ENCODE measurements around the gene CHRNB4.

Gene CHRNB4

GRCh38 chr15:78634210-78635145 is 6.5 kb downstream of the CHRNB4 start:
- in situ Hi-C loops (cut with MboI; ENCODE audit: low sequenced_read_pairs), result no loop called here

- in situ Hi-C loops (cut with MboI; ENCODE audit: low sequenced_read_pairs), result no loop called here
Observed at GRCh38 chr15:78633348-78633747, 7.7 kb downstream of the CHRNB4 start.

GRCh38 chr15:78630886-78631633 is 9.9 kb downstream of the CHRNB4 start:
- in situ Hi-C loops (cut with MboI; ENCODE audit: low sequenced_read_pairs), result no loop called here

- in situ Hi-C loops (cut with MboI; ENCODE audit: low sequenced_read_pairs), result no loop called here
Observed at GRCh38 chr15:78629716-78630065, 11.3 kb downstream of the CHRNB4 start.

- in situ Hi-C loops (cut with MboI; ENCODE audit: low sequenced_read_pairs), result no loop called here
Observed at GRCh38 chr15:78629031-78629715, 11.8 kb downstream of the CHRNB4 start.

GRCh38 chr15:78628227-78628626 is 12.8 kb downstream of the CHRNB4 start:
- in situ Hi-C loops (cut with MboI; ENCODE audit: low sequenced_read_pairs), result no loop called here

GRCh38 chr15:78627348-78627747 is 13.7 kb downstream of the CHRNB4 start:
- in situ Hi-C loops (cut with MboI; ENCODE audit: low sequenced_read_pairs), result no loop called here

GRCh38 chr15:78626381-78626995 is 14.5 kb downstream of the CHRNB4 start:
- in situ Hi-C loops (cut with MboI; ENCODE audit: low sequenced_read_pairs), result no loop called here

- in situ Hi-C loops (cut with MboI; ENCODE audit: low sequenced_read_pairs), result no loop called here
Observed at GRCh38 chr15:78625606-78626280, 15.3 kb downstream of the CHRNB4 start.

- in situ Hi-C loops (cut with MboI; ENCODE audit: low sequenced_read_pairs), result no loop called here
Observed at GRCh38 chr15:78624651-78625590, 16.1 kb downstream of the CHRNB4 start.

GRCh38 chr15:78623786-78624497 is 17.1 kb downstream of the CHRNB4 start:
- in situ Hi-C loops (cut with MboI; ENCODE audit: low sequenced_read_pairs), result no loop called here

GRCh38 chr15:78621810-78622402 is 19.1 kb downstream of the CHRNB4 start:
- in situ Hi-C loops (cut with MboI; ENCODE audit: low sequenced_read_pairs), result no loop called here

GRCh38 chr15:78620527-78621421 is 20.2 kb downstream of the CHRNB4 start, which contains the start of gene CHRNA3:
CHRNA3 (minus strand) TSS chr15:78620996; CDS start chr15:78620794, 202 bp downstream.
- in situ Hi-C loops (cut with MboI; ENCODE audit: low sequenced_read_pairs), result no loop called here

GRCh38 chr15:78620021-78620526 is 20.9 kb downstream of the CHRNB4 start:
- in situ Hi-C loops (cut with MboI; ENCODE audit: low sequenced_read_pairs), result no loop called here

GRCh38 chr15:78619022-78619950 is 21.7 kb downstream of the CHRNB4 start:
- in situ Hi-C loops (cut with MboI; ENCODE audit: low sequenced_read_pairs), result no loop called here

GRCh38 chr15:78618490-78618934 is 22.5 kb downstream of the CHRNB4 start:
- in situ Hi-C loops (cut with MboI; ENCODE audit: low sequenced_read_pairs), result no loop called here

Measured in HL-60/S4 (cell line).